NK-92 (cell line): ENCODE data around the gene EXOC3L1.

Source experiments
- DNase-seq: peaks from one replicate; lab custom pipeline; 2025; ENCODE audit not compliant: unreplicated experiment; lab: John Stamatoyannopoulos, UW

EXOC3L1 gene

GRCh38 chr16:67199011-67199807 lies 9.3 kb upstream of the EXOC3L1 start, which contains the start of gene ELMO3:
Gene ELMO3 (plus strand): TSS chr16:67199131. CDS start chr16:67199327, 196 bp downstream.
- DNase-seq: no peak

- DNase-seq: no peak
Observed at GRCh38 chr16:67198238-67198734, 8.3 kb upstream of the EXOC3L1 start.

GRCh38 chr16:67197704-67198103 lies 7.8 kb upstream of the EXOC3L1 start:
- DNase-seq: no peak

- no peak for DNase-seq
Observed at GRCh38 chr16:67196881-67197280, 6.9 kb upstream of the EXOC3L1 start.

- DNase-seq: no peak
Observed at GRCh38 chr16:67195676-67196075, 5.7 kb upstream of the EXOC3L1 start.

- DNase-seq: no peak
Observed at GRCh38 chr16:67194260-67194659, 4.3 kb upstream of the EXOC3L1 start.

- no peak for DNase-seq
Observed at GRCh38 chr16:67193536-67193935, 3.6 kb upstream of the EXOC3L1 start.

- no peak for DNase-seq
Observed at GRCh38 chr16:67192781-67193361, 2.9 kb upstream of the EXOC3L1 start.

GRCh38 chr16:67191995-67192681 lies 2.2 kb upstream of the EXOC3L1 start, which contains the start of gene E2F4:
Gene E2F4 (plus strand): TSS chr16:67192155. CDS start chr16:67192228, 73 bp downstream.
- no peak for DNase-seq

GRCh38 chr16:67191411-67191994 lies 1.6 kb upstream of the EXOC3L1 start:
- no peak for DNase-seq

- no peak for DNase-seq
Observed at GRCh38 chr16:67190448-67191399, 788 bp upstream of the EXOC3L1 start.

- no peak for DNase-seq
Observed at GRCh38 chr16:67188798-67189197, 1.1 kb downstream of the EXOC3L1 start.

- no peak for DNase-seq
Observed at GRCh38 chr16:67188323-67188722, 1.6 kb downstream of the EXOC3L1 start.

- no peak for DNase-seq
Observed at GRCh38 chr16:67187175-67187890, 2.6 kb downstream of the EXOC3L1 start.

- DNase-seq: no peak
Observed at GRCh38 chr16:67186550-67186950, 3.4 kb downstream of the EXOC3L1 start.

GRCh38 chr16:67185651-67186134 lies 4.2 kb downstream of the EXOC3L1 start:
- DNase-seq: no peak

- DNase-seq: no peak
Observed at GRCh38 chr16:67184995-67185650, 4.8 kb downstream of the EXOC3L1 start.

GRCh38 chr16:67184453-67184994 lies 5.4 kb downstream of the EXOC3L1 start:
- no peak for DNase-seq
